Stimulated activated CD4-positive, alpha-beta T cell treated with anti-CD3 and anti-CD28 coated beads, Interleukin-1b, Interleukin-23, amount 100 ng/mL, for 24 hours (primary cell): Measurements from ENCODE around the gene DAB2.

Source experiments
- DNase-seq, 4 experiments: peaks; one replicate each; pipeline ENCODE4 v3.0.0-alpha.2; 2020; ENCODE audit warnings: low read depth in 4 of 4, low spot score in 1 of 4

DAB2 gene

DNA sequence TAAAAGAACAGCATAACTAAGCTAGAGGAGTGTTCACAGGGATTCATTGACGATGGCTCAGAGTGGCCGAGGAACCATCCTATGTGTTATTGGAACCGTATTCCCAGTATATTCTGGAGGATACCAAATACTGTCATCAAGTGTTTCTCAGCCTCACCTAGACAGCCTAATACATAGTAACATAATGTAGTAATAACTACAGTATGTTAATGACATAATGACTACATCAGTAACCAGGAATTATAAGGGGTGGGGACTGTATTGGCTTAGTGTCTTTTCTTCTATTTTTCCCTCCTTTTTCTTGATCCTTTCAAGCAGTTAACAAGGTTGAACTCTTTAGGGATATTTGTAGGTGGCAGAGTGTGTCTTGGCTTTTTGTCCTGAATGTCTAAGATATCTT, 33.8 kb downstream of the DAB2 start:
- DNase-seq = no peak

DNA sequence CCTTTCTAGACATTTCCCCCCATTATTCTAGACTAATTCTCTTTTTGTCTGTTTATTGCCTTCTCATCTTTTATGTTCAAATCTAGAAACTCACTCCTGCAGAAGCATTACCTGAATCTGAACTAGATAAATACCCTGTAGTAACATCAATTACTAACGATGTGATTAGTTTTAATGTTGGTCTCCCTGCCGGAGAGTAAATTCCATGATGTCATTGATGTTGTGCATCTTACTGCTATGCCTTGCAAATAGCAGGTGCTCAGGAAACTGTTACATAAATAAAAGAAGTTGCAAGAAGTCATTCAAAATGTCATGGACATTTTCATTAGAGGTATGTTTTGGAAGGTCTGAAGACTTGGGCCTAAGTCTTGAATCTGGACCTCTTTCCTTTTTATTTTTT, 37.5 kb downstream of the DAB2 start:
- no peak for DNase-seq

DNA sequence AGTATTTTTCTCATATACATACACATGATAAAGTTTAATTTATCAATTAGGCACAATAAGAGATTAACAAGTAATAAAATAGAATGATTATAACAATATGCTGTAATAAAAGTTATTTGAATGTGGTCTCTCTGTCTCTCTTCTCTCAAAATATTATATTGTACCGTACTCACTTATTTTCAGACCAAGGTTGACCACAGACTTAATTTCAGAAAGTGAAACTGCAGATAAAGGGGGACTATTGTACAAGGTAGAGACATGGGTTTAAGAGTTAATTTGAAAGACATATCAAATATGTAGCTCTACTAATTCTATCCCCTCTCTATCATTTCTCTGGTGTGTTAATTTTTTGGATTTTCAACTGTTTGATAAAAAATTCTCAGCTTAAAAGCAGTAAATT, 40.5 kb downstream of the DAB2 start:
- no peak for DNase-seq

DNA sequence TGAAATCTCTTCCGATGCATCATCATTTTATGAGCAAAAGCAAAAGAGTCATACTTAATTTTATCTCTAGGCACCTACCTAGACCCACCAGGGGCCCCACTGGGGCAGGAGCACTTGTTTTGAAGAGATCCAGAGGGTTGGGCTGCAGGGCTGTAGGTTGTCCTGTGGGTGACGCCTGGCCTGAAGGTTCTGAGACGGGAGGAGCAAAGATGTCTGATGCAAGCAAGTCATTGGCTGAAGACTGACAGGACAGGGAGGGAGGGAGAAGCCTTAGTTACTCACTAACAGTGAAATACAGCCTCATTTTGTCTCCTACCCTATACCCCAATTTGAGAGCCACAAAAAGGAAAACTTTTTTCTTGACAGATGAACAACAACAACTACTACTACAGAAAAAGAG, 43.4 kb downstream of the DAB2 start:
- DNase-seq = no peak

DNA sequence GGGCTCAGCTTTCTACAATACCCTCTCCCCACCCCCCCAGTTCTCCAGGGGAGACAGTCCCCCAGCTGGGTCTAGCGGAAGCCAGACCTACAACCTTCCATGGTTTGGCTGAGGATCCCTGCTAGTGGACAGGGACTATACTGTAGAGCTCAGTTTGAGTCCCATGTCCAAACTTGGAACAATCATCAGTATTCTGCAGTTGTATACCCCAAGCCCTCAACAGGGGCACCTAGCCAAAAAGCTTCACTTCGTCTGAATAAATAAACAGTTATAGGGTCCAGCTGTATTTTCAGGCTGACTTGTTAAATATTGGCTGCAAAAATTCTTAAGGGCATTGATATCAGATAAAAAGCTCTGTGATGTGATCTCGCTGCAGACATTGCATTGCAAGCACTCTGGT, 45.1 kb downstream of the DAB2 start:
- no peak for DNase-seq

DNA sequence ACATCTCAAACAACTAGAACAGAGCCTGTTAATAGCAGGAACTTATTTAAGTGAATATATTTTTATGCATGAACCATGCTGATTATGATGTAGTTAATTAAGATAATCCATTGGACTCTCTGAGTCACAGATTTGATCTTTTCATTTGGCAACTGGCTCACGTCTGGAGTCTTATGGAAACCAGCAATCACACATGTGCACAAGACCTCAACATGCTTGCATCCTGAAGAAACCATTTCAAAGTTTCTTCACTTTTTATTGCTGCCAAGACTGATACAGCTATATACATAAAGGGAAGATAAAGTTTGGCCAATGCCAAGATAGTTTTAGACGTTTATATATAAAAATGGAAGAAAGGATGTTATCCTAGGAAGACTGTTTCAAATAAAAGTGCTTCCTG, 47.2 kb downstream of the DAB2 start:
- DNase-seq = no peak

DNA sequence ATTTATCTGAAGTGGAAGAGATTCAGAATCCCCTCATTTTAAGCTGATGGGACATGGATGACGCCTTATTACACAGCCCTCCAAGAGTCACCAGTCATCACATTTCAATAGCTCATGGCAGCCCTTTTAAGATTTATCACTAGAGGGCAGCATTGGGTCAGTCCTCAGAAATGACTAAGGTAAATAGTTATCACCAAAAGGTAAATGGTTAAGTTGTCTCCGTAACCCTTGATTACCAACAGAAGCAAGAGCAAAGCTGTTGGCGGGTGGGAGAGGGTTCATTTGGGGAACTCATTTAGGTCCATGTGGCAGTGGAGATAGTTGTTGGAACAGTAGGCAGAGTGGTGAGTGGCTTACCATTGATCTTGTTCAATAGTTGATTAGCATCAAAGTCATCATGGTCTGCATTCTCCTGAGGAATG, 48.5 kb downstream of the DAB2 start:
- DNase-seq = peak in 1 of 4 experiments; percentile 25

DNA sequence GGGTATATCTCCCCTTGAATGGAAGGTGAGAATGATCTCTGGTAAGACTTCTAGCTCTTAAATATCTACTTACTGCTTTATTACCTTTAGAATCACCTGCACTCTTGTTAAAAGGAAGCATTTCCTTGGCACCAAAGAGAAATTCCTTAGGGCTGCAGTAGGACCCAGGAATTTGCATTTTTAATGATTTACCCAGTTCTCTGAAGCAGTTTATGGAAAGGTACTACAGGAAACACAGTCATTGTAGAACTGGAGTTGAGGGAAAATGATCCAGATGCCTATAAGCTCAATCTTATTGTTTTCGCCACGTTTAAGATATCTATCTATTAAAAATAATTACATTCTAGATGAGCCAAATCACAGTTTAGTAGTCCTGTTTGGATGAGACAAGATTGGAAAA, 51.0 kb downstream of the DAB2 start:
- DNase-seq = no peak

DNA sequence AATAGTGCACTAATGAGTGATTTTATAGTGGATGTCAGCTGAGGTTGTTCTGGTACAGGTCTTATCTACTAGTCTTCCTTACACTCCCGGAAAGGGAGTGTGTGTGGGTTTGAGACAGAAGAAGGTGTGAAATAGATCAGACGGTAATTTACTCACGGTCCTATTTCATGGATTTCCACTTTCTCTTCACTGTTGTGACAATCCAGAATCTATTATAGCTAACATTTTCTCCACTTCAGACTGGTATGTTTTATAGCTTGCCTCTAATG, 53.5 kb downstream of the DAB2 start:
- no peak for DNase-seq

DNA sequence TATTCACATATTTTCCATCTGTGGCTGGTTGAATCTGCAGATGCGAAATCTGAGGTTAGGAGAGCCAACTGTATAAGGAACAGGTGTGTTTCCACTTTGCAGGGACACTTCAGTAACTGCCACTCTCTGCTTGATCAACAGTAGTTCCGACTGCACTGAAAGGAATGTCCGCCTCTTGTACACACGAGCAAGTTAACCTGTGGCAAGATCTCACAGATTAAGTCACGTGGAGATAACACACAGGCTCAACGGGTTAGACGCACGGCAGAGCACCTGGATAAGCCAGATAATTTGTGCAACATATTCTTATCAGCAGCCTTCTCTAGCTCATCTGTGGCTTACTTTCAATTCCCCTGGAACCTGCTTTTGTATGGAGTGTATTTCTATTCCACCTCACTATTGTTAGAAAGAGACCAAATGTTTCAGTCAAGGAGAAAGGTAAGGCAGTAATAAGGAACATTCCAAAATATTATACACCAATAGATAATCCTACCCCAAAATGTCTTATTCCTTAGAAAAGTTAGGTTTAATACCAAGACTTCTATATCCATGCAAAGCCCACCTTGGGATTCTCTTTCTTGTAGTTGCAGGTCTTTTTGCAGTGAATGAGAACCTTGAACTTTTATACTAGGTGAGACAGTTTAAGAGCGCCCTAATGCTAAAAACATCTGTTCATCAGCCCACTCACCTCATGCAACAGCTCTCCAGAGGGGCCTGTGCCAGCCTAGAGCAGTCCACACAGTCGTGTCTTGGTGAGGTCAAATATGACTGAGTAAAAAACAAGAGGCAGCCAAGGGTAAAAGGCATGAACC, 54.0 kb downstream of the DAB2 start:
- no peak for DNase-seq

DNA sequence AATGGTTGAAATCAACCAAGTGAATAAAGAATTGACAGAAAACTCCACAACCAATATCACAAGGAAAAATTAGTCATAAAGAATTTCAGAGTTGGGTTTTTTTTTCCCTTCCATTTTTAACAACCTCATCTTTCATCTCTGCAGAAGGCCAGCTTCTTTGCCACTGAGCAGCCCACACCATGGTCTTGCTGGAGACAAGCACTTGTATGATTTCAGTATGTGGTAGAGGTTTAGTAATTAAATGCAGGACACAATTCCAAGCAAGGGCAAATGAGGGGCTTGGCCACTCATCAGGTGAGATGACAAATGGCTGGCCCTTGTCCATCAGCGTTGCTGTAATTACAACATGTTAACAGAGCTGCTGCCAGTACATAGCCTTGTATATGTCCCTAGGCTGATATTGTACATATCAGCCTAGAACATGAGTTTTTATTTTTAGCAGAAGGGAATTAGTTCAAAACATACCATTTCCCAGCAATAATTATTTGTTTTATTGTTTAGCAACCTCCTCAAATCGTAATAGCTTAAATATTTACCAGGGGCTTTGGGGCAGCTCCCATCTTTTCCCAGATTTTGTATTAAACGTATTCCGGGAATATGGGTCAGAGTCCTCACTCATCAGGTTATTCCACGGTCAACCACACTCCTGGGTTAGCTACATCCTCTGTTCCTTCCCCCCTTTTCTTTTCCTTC, 55.5 kb downstream of the DAB2 start:
- DNase-seq = no peak

DNA sequence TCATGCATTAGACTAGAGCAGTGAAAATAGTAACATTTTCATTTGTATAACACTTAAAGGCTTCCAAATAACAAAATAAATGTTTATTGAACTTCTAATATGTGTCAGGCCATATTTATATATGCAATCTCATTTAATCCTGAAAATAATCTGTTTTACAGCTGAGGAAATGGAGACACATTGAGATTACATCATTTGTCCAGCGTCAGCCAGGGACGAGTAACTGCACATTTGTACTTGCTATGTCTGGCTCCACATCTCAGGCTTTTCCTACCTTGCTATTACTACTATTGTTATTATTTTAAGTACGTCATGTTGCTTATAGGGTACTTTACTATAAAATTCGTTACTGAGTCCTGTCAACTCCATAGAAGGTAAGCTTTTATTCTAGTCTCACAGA, 56.7 kb downstream of the DAB2 start:
- DNase-seq = no peak

DNA sequence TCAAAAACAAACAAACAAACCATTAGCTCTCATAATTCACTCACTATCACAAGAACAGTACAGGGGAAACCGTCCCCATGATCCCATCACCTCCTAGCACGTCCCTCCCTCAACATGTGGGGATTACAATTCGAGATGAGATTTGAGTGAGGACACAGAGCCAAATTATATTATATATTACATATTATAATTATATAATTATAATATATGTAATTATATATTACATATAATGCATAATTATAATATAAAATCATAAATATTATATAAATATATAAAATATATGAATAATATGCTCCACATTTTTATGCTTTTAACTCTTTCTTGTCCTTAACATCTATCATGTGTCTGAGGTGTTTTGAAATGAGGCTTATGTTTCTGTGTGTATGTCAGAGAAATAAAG, 57.1 kb downstream of the DAB2 start:
- no peak for DNase-seq

DNA sequence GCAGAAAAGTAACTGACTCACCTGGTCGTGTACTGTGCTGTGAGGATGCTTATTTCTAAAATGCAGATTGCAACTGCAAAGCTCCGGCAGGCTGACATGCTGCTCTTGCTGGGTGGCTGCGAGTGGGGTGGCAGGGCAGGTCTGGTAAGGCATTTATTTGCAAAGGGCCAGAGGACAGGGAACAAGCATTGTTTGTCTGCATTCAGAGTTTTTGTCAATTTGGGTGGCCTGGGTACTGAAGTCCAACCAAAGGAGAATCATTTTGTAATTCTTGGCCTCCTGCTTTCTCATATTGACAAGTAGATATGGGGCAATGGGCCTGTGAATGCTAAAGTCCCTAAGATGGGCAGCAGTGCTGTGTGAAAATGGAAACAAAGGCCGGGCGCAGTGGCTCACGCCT, 60.4 kb downstream of the DAB2 start, which contains the start of gene C9:
Gene C9, minus strand, starts transcription at position 129 of the 400 bp plus-strand sequence. Its CDS starts 31 bp downstream, at position 98.
- DNase-seq = no peak

DNA sequence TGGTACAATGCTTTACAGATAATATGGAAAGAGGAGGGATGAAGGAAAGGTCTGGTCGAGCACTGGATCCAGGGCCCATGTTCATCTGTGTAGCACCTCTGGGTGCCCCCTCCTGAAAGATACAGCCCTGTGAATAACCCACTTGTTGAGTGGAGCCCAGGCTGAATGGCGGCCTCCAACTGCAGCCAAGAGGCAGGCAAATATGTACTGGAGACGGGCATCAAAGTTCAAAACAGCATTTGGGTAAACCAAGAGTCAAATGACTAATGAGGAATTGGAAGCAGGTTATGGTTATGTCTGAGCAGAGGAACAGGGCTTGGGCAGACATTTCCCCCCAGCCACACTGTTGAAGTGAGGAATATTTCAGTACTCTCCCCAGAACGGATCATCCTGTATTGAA, 61.6 kb downstream of the DAB2 start:
- DNase-seq = no peak

DNA sequence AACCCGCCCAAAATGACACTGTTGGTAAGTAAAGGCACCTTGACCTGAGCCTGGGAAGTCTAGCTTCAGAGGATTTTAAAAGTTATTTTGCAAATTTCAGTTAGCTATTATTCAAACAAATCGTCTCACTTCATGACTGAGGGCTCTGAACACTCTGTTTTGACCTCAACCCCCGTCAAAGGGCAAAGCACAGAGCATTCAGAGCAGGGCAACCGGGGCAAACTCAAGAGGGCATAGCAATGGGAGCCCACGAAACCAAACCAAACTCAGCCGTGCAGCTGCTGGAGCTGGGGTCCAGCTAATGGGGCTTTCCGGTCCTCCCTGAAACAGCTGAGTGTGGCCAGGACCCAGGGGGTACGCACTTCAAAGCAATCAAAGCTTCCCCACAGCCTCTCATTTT, 62.1 kb downstream of the DAB2 start:
- no peak for DNase-seq

DNA sequence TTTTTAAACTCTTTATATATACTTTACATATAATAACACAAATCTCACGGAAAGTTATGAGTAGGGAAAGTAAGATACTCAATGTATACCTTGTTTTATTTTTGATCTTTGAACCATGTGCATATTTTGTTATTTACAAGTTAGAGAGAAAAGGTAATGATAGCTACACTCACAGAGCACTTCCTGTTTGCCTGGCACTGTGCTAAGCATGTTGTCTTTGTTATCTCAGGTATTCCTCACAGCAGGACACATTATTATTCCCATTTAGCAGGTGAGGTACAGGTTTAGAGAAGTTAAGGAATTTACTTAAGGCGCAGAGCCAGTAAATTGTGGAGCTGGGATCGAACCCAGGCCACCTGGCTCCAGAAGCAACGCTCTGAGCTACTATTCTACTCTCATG, 63.5 kb downstream of the DAB2 start:
- no peak for DNase-seq

DNA sequence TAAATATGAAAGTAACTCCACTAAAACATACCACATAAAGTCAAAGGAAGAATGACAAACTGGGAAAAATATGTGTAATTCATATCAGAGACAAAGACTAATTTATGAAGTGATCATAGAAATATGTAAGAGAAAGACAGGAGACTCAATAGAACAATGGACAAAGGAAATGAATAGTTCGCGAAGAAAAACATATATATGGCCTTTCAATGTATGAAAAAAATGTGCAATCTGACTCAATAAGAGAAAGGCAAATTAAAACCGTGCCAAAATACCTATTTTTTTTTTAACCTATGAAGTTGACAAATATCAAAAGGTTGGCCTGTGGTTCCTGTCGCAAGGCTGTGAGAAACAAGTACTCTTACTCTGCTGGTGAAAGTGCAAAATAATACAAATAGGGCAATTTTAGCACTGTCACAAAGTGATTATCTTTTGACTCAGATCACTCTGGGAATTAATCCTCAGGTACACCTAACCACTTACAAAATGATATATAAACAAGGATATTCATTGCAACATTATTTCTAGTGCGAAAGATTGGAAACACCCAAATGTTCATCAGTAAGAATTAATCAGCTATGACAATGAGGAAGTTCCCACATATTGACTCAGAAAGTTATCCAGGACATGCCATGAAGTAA, 64.2 kb downstream of the DAB2 start:
- no peak for DNase-seq

DNA sequence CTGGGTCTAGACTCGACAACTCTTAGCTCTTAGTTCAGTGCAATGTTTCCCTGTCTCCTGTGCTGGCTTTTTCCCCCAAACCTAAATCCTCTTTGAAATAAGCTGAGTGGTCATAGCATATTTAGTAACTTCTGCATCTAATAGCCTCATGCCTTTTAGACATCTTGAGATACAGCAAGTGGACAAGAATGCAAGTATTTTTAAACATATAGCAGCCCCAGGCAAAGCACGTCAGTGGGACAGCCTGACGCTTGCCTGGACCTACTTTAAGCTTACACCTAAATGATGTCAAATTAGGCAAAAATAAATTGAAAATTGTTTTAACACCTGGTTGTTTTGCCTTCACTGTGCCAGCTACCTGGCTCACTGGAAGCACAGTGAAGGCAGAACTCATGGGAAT, 68.5 kb downstream of the DAB2 start:
- DNase-seq = no peak

DNA sequence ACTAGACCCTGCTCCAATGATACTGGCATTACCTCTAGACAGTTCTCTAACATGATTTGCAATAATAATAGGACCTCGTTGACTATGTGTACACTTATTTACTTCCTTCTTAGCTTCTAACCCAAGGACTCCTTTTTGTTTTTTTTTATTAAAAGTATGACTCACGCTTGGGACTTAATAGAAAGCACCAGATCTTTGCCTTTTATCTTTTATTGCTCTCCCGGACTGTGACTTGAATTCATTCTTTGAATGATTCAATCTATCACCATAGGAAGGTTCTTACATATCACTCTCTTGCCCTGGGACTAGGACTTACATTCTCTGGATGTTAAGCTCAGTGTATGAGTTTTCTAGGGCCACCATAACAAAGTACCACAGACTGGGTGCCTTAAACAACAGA, 69.5 kb downstream of the DAB2 start:
- no peak for DNase-seq

DNA sequence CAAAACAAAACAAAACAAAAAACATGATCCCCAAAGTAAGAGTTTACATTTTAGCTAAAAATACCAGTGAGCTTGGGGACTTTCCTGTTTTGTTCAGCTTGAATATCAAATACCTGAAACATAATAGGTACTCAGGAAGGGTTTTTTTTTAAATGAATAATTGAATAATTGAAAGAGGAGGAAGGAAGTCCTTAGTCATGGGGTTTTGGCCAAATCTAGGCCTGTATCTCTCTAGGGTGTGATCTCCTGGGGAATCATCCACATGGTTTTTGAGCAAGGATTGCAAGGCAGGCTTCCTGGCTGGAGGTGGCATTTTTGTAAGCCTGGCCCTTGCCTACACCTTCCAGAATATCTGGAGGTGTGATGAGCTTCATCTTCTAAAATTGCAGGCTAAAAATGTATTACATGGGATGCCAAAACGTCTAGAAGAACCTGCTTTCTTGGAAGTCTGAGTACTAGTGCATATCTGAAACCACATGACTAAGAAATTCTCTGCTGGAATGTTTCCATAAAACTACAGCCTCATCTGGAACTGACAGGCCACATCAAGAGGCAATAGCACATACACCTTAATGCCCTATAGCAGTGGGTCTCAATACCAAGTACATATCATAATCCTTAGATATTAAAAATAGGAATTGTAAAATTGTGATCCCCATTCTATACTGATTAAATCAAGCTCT, 70.9 kb downstream of the DAB2 start:
- DNase-seq = no peak

DNA sequence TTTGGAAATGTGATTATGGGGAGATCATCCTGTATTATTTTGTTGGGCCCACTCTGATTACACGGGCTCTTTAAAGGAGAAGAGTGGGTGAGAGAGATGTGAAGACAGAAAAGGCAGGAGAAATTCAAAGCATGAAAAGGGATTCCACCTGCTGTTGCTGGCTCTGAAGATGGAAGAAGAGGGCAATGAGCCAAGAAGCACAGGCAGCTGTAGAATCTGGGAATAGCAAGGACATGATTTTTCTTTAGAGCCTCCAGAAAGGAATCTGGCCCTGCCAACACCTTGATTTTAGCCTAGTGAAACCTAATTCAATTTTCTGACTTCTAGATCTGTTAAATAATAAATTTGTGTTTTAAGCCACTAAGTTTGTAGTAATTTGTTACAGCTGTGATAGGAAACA, 71.8 kb downstream of the DAB2 start:
- DNase-seq = no peak
